Astrocyte (in vitro differentiated cells and primary cell): ENCODE measurements around the gene SEMA7A.

Experiments
- CTCF ChIP-seq: IDR thresholded peaks from 2 replicates; pipeline ENCODE4 v1.5.1; 2011; ENCODE audit warnings: low read depth, mild to moderate bottlenecking, inconsistent platforms, low read length, moderate library complexity; ENCODE audit not compliant: insufficient read depth
- EZH2 ChIP-seq: IDR thresholded peaks from 2 replicates; pipeline ENCODE4 v1.6.1; 2012; ENCODE audit warnings: mild to moderate bottlenecking, low read length, inconsistent platforms; ENCODE audit not compliant: insufficient read depth

GRCh38 chr15:74394090-74394846 lies 39.5 kb downstream of the SEMA7A start:
- TF ChIP-seq CTCF: no peak
- no peak for TF ChIP-seq EZH2
